Measurements from ENCODE around the gene CYSTM1.

DNA sequence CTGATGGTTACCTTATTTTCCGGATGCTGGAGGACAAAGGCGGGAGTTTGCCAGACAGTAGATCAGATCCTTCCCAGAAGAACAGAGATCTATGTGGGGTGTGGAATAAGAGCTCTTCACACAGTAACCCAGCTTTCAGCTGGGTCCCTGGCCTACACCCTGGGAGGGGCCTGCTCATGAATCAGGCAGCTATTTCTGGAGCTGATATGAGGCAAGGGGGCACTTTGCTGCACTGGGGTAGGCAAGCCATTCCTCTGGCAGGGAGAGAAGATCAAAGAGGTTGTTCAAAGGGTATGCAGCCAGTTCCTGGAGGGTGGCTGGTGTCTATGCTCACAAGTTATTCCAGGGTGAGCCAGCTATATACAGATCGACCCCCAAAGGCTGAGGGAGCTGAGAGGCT lies 48.6 kb downstream of the CYSTM1 start:
- TF ChIP-seq POLR2A (IDR thresholded peaks at IDR 0.05; ENCODE audit: extremely low read depth, insufficient read length) (no peak), CTCF (IDR thresholded peaks at IDR 0.05; ENCODE audit: low read depth, low read length) (no peak), MAX (IDR thresholded peaks at IDR 0.05; ENCODE audit: low read depth, low read length) (no peak), MYC (IDR thresholded peaks at IDR 0.05; ENCODE audit: low read depth, low read length) (no peak)

Data from NB4 (cell line).